ENCODE measurements around the gene MIGA2. TPM values are rescaled to one million over a fixed set of nuclear protein-coding genes. Genes with fewer than 3 reads are reported as not detected.
A peak's percentile ranks its signal among the peaks of the same experiment; 100 is the strongest.

Gene MIGA2
- total RNA-seq, 1 experiment from 2014 or later, result 34.8 TPM

DNA sequence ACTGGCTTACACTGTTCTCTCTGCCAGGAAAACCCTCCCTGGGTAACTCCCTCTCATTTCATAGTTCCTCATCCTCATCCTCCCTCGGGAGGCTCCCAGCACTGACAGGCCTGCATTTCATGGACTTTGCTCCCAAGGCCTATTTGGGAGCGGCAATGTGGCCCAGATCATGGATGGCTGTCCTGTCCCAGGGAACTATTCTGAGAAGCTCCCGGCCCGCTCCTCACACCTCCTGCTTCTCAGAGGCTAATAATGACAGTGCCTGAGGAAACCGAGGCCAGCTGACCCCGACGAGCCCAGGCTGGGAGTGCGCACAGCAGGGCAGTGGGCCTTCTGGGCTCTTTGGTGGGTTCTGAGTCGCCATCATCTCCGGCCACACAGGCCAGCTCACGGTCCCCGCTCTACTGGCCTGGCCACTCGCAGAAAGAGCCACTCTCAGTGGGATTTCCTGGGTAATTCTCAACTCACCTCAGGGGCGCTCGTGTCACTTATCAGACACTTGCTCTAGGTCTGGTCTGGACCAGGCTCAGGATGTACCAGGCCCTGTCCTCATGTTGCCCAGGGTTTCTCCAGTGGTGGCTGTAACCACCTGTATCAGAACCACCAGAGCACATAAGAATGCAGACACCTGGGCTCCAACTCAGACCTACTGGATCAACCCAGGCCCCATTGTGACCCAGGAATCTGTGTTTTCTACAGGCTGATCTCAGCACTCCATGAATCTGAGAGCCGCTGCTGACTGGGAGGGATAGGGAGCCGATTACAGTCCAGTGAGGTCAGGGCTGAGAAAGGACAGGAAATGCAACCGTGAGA lies 42.5 kb downstream of the MIGA2 start:
- CTCF ChIA-PET, result no interaction called here
- BruUV-seq (replicated peaks), result no TSS peak
- no peaks in the 10 kb centered on the region for H3K9me3 ChIP-seq
- H3K27me3 Mint-ChIP-seq (ENCODE audit: insufficient read depth, unreplicated experiment), result no peaks in the 10 kb centered on the region
- H3K36me3 Mint-ChIP-seq (ENCODE audit: insufficient read depth, unreplicated experiment), result peaks cover 13% of the 10 kb centered on the region
- H3K9me3 Mint-ChIP-seq (ENCODE audit: unreplicated experiment), result no peaks in the 10 kb centered on the region
- POLR2A ChIA-PET, result no interaction called here
- H3K27me3 ChIP-seq (replicated peaks; ENCODE audit: control insufficient read depth, insufficient read depth, low read length), result no peaks in the 10 kb centered on the region
- intact Hi-C loops (cut with micrococcal nuclease; ENCODE audit: unreplicated experiment), result no loop called here
- H3K4me3 ChIP-seq (ENCODE audit: low read depth, low read length), result no peak overlapping the region
- H3K4me1 Mint-ChIP-seq (ENCODE audit: low read depth, unreplicated experiment), result peaks cover 5% of the 10 kb centered on the region
- peak in 1 of 2 experiments; percentile 34 for DNase-seq
- TF ChIP-seq, protein P1, sequence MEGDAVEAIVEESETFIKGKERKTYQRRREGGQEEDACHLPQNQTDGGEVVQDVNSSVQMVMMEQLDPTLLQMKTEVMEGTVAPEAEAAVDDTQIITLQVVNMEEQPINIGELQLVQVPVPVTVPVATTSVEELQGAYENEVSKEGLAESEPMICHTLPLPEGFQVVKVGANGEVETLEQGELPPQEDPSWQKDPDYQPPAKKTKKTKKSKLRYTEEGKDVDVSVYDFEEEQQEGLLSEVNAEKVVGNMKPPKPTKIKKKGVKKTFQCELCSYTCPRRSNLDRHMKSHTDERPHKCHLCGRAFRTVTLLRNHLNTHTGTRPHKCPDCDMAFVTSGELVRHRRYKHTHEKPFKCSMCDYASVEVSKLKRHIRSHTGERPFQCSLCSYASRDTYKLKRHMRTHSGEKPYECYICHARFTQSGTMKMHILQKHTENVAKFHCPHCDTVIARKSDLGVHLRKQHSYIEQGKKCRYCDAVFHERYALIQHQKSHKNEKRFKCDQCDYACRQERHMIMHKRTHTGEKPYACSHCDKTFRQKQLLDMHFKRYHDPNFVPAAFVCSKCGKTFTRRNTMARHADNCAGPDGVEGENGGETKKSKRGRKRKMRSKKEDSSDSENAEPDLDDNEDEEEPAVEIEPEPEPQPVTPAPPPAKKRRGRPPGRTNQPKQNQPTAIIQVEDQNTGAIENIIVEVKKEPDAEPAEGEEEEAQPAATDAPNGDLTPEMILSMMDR (IDR thresholded peaks at IDR 0.05; ENCODE audit: insufficient read depth in 1 of 2, low read depth in 1 of 2, low read length in 1 of 2, severe bottlenecking in 1 of 2, unreplicated experiment in 1 of 2), result no peak
- H3K4me3 Mint-ChIP-seq (ENCODE audit: unreplicated experiment), result peak overlapping the region; percentile 45
- no peak overlapping the region for H3K27ac Mint-ChIP-seq (ENCODE audit: unreplicated experiment)
- peaks cover 14% of the 10 kb centered on the region; the same call in 1 of the 2 replicates for H3K4me1 ChIP-seq
- no peaks in the 10 kb centered on the region for H3K36me3 ChIP-seq (ENCODE audit: control insufficient read depth, insufficient read depth, low read length)

DNA sequence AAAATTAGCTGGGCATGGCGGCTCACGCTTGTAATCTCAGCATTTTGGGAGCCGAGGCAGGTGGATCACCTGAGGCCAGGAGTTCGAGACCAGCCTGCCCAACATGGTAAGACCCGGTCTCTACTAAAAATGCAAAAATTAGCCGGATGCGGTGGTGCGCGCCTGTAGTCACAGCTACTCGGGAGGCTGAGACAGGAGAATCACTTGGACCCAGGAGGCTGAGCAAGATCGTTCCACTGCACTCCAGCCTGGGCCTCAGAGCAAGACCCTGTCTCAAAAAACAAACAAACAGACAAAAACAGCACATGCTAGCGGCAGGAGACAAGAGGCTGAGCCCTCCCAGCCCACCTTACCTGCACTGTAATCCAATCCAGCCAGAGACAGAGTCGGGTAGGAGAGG lies 43.4 kb downstream of the MIGA2 start:
- TF ChIP-seq, protein P1 (IDR thresholded peaks at IDR 0.05; ENCODE audit: insufficient read depth in 1 of 2, low read depth in 1 of 2, low read length in 1 of 2, severe bottlenecking in 1 of 2, unreplicated experiment in 1 of 2), result no peak
- Histone ChIP-seq H3K4me3 (ENCODE audit: low read depth, low read length) (peak overlapping the region; percentile 69), H3K9me3 (no peaks in the 10 kb centered on the region), H3K36me3 (ENCODE audit: control insufficient read depth, insufficient read depth, low read length) (no peaks in the 10 kb centered on the region), H3K4me1 (peaks cover 14% of the 10 kb centered on the region; the same call in 1 of the 2 replicates), H3K27me3 (replicated peaks; ENCODE audit: control insufficient read depth, insufficient read depth, low read length) (no peaks in the 10 kb centered on the region)
- H3K27me3 Mint-ChIP-seq (ENCODE audit: insufficient read depth, unreplicated experiment), result no peaks in the 10 kb centered on the region
- ChIA-PET CTCF (no interaction called here), POLR2A (interaction anchor here (1.4 kb wide), 2 partner anchors 98 to 416 kb away, joined by 3 to 5 read pairs; partner anchors contain the start of gene IER5L)
- peak in 1 of 2 experiments; percentile 27 for DNase-seq
- intact Hi-C loops (cut with micrococcal nuclease; ENCODE audit: unreplicated experiment), result no loop called here
- no TSS peak for BruUV-seq (replicated peaks)
- peaks cover 5% of the 10 kb centered on the region for H3K4me1 Mint-ChIP-seq (ENCODE audit: low read depth, unreplicated experiment)
- H3K36me3 Mint-ChIP-seq (ENCODE audit: insufficient read depth, unreplicated experiment), result peaks cover 13% of the 10 kb centered on the region
- no peaks in the 10 kb centered on the region for H3K9me3 Mint-ChIP-seq (ENCODE audit: unreplicated experiment)
- peak overlapping the region; percentile 86 for H3K4me3 Mint-ChIP-seq (ENCODE audit: unreplicated experiment)
- H3K27ac Mint-ChIP-seq (ENCODE audit: unreplicated experiment), result no peak overlapping the region

DNA sequence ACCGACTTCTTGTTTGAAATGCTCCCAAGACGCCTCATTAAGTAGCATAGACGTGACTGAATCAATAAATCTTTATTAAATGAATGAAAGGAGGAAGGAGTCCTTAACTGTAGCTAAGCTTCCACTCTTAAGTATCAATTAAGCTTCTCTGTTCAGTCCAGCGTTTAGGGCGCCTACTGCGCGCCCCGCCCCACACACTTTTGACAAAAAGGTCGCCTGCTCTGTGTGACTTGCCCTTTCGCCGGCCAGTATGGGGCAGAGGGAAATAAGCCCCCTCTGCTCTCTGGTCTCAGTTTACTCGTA lies 43.8 kb downstream of the MIGA2 start:
- Histone ChIP-seq H3K27me3 (replicated peaks; ENCODE audit: control insufficient read depth, insufficient read depth, low read length) (no peaks in the 10 kb centered on the region), H3K9me3 (no peaks in the 10 kb centered on the region), H3K4me1 (peaks cover 14% of the 10 kb centered on the region; the same call in 1 of the 2 replicates), H3K4me3 (ENCODE audit: low read depth, low read length) (peak overlapping the region; percentile 69), H3K36me3 (ENCODE audit: control insufficient read depth, insufficient read depth, low read length) (no peaks in the 10 kb centered on the region)
- H3K27me3 Mint-ChIP-seq (ENCODE audit: insufficient read depth, unreplicated experiment), result no peaks in the 10 kb centered on the region
- ChIA-PET POLR2A (interaction anchor here (0.7 to 1.4 kb wide), 4 partner anchors 19 to 416 kb away, joined by 3 to 5 read pairs (median 4); partner anchors contain the start of gene IER5L), CTCF (interaction anchor here (1.5 to 1.7 kb wide), 3 partner anchors 52 to 262 kb away, joined by 3 to 14 read pairs (median 3); partner anchors contain the start of genes ENDOG and SH3GLB2)
- peak overlapping the region; percentile 80 for H3K27ac Mint-ChIP-seq (ENCODE audit: unreplicated experiment)
- H3K4me3 Mint-ChIP-seq (ENCODE audit: unreplicated experiment), result peak overlapping the region; percentile 86
- intact Hi-C loops (cut with micrococcal nuclease; ENCODE audit: unreplicated experiment), result no loop called here
- TF ChIP-seq, protein P1 (IDR thresholded peaks at IDR 0.05; ENCODE audit: insufficient read depth in 1 of 2, low read depth in 1 of 2, low read length in 1 of 2, severe bottlenecking in 1 of 2, unreplicated experiment in 1 of 2), result no peak
- BruUV-seq (replicated peaks), result TSS peak; percentile 71
- H3K4me1 Mint-ChIP-seq (ENCODE audit: low read depth, unreplicated experiment), result peaks cover 5% of the 10 kb centered on the region
- H3K36me3 Mint-ChIP-seq (ENCODE audit: insufficient read depth, unreplicated experiment), result peaks cover 13% of the 10 kb centered on the region
- DNase-seq, result no peak
- no peaks in the 10 kb centered on the region for H3K9me3 Mint-ChIP-seq (ENCODE audit: unreplicated experiment)

Measured in Caco-2 (cell line).